Neural progenitor cell (in vitro differentiated cells): Measurements from ENCODE around the gene ASXL2.

Experiments
- CTCF ChIP-seq: fragments of 200-600 bp; sonication (generic); IDR thresholded peaks from 2 replicates; pipeline ENCODE4 v1.5.1; 2017; ENCODE audit warnings: antibody characterized with exemption, mild to moderate bottlenecking
- EZH2 ChIP-seq: fragments of 200-600 bp; sonication (generic); IDR thresholded peaks from 2 replicates; pipeline ENCODE4 v1.6.1; 2017; ENCODE audit warnings: antibody characterized with exemption, mild to moderate bottlenecking, moderate library complexity
- EZH2phosphoT487 ChIP-seq: fragments of 200-600 bp; sonication (generic); IDR thresholded peaks from 2 replicates; pipeline ENCODE4 v1.6.1; 2017; ENCODE audit warnings: antibody characterized with exemption

- no peak for TF ChIP-seq CTCF
- no peak for TF ChIP-seq EZH2phosphoT487
- TF ChIP-seq EZH2: no peak
Measured at GRCh38 chr2:25749676-25750075, 128.6 kb downstream of the ASXL2 start.
